Liver (tissue), 9 donors: ENCODE data around the gene TACO1. TPM values are rescaled to one million over a fixed set of nuclear protein-coding genes. Genes with fewer than 3 reads are reported as not detected.

Source experiments
- DNase-seq: peaks from one replicate; pipeline ENCODE4 v3.0.0-alpha.2; 2017; ENCODE audit warnings: low spot score
- H3K27ac ChIP-seq, 2 donors: one replicate each; pipeline ENCODE4 v1.7.0; 2013; ENCODE audit warnings: inconsistent platforms in 2 of 2, low read length in 2 of 2, control low read depth in 1 of 2, low read depth in 1 of 2, mild to moderate bottlenecking in 1 of 2
- H3K27me3 ChIP-seq, 4 donors: one replicate each; pipeline versions ENCODE4 v1.6.1 to v1.7.0; 2013; ENCODE audit warnings: low read length in 3 of 4, inconsistent platforms in 1 of 4, mild to moderate bottlenecking in 1 of 4, moderate library complexity in 1 of 4; ENCODE audit not compliant: control insufficient read depth in 4 of 4, insufficient read depth in 4 of 4
- H3K36me3 ChIP-seq, 4 donors: one replicate each; pipeline versions ENCODE4 v1.6.1 to v1.7.0; 2013; ENCODE audit warnings: low read length in 3 of 4, mild to moderate bottlenecking in 3 of 4, low read depth in 1 of 4, moderate library complexity in 1 of 4; ENCODE audit not compliant: control insufficient read depth in 4 of 4, insufficient read depth in 3 of 4
- H3K4me1 ChIP-seq, 4 donors: one replicate each; pipeline versions ENCODE4 v1.6.1 to v1.7.0; 2013; ENCODE audit warnings: low read length in 3 of 4, mild to moderate bottlenecking in 3 of 4, moderate library complexity in 1 of 4; ENCODE audit not compliant: control insufficient read depth in 4 of 4, insufficient read depth in 4 of 4
- H3K4me3 ChIP-seq, 3 donors: one replicate each; pipeline versions ENCODE4 v1.6.1 to v1.7.0; 2013; ENCODE audit warnings: low read length in 3 of 3, control low read depth in 1 of 3, low read depth in 1 of 3, mild to moderate bottlenecking in 1 of 3
- H3K9ac ChIP-seq, 2 donors: one replicate each; pipeline ENCODE4 v1.7.0; 2013; ENCODE audit warnings: low read length in 2 of 2, mild to moderate bottlenecking in 2 of 2, moderate library complexity in 2 of 2, control low read depth in 1 of 2, low read depth in 1 of 2
- H3K9me3 ChIP-seq, 4 donors: one replicate each; pipeline versions ENCODE4 v1.6.1 to v1.7.0; 2013; ENCODE audit warnings: low read length in 3 of 4; ENCODE audit not compliant: control insufficient read depth in 4 of 4
- ATF3 ChIP-seq: IDR thresholded peaks from 2 replicates; pipeline ENCODE4 v1.6.1; 2016; ENCODE audit warnings: antibody characterized with exemption
- CTCF ChIP-seq: fragments of 150-350 bp; IDR thresholded peaks from 2 replicates; pipeline ENCODE4 v1.5.1; 2017; ENCODE audit warnings: improper control_type of control experiment, low read depth, low read length; ENCODE audit not compliant: missing input control
- FOXA2 ChIP-seq: IDR thresholded peaks from 2 replicates; pipeline ENCODE4 v1.6.1; 2016; ENCODE audit warnings: antibody characterized with exemption
- GABPA ChIP-seq, 2 donors: IDR thresholded peaks in 1 of 2; conservative IDR thresholded peaks in 1 of 2; 2 replicates each; pipeline ENCODE4 v1.6.1; 2016; ENCODE audit warnings: antibody characterized with exemption in 2 of 2, mild to moderate bottlenecking in 1 of 2, moderate library complexity in 1 of 2
- HNF4A ChIP-seq, 2 donors: conservative IDR thresholded peaks; 2 replicates each; pipeline ENCODE4 v1.6.1; 2016; ENCODE audit warnings: antibody characterized with exemption in 2 of 2, mild to moderate bottlenecking in 2 of 2
- HNF4G ChIP-seq: IDR thresholded peaks from 2 replicates; pipeline ENCODE4 v1.6.1; 2016; ENCODE audit warnings: antibody characterized with exemption
- JUND ChIP-seq, 2 donors: IDR thresholded peaks; 2 replicates each; pipeline ENCODE4 v1.6.1; 2016; ENCODE audit warnings: antibody characterized with exemption in 2 of 2
- MAX ChIP-seq: IDR thresholded peaks from 2 replicates; pipeline ENCODE4 v1.6.1; 2016; ENCODE audit warnings: antibody characterized with exemption
- NR2F2 ChIP-seq: IDR thresholded peaks from 2 replicates; pipeline ENCODE4 v1.6.1; 2016; ENCODE audit warnings: antibody characterized with exemption
- RAD21 ChIP-seq, 2 donors: IDR thresholded peaks; 2 replicates each; pipeline ENCODE4 v1.6.1; 2016; ENCODE audit warnings: antibody characterized with exemption in 2 of 2, mild to moderate bottlenecking in 2 of 2
- REST ChIP-seq: IDR thresholded peaks from 2 replicates; pipeline ENCODE4 v1.6.1; 2016; ENCODE audit warnings: antibody characterized with exemption, mild to moderate bottlenecking
- SP1 ChIP-seq: IDR thresholded peaks from 2 replicates; pipeline ENCODE4 v1.6.1; 2018; ENCODE audit warnings: antibody characterized with exemption, mild to moderate bottlenecking
- TAF1 ChIP-seq: conservative IDR thresholded peaks from 2 replicates; pipeline ENCODE4 v1.6.1; 2016; ENCODE audit warnings: antibody characterized with exemption, mild to moderate bottlenecking
- YY1 ChIP-seq: IDR thresholded peaks from 2 replicates; pipeline ENCODE4 v1.6.1; 2016; ENCODE audit warnings: antibody characterized with exemption, mild to moderate bottlenecking
- ZBTB33 ChIP-seq: IDR thresholded peaks from 2 replicates; pipeline ENCODE4 v1.6.1; 2016; ENCODE audit warnings: antibody characterized with exemption
- WGBS: extraction: QIAGEN DNeasy Blood & Tissue Kit; methylation state at CpG from one replicate; pipeline ENCODE4 v1.1.7; 2013; 5-methylcytosine and 5-hydroxymethylcytosine counted together
- polyA plus RNA-seq, 2 donors: library from polyadenylated mRNA; stranded (reverse) in 1 of 2; unstranded in 1 of 2; fragments of 200-250 nt in 1 of 2; fragments of >200 nt in 1 of 2; fragmentation: Nextera tagmentation in 1 of 2; extraction: Ambion mirVana in 1 of 2; gene quantifications; one replicate each; pipeline versions ENCODE4 v1.2.1 to v1.2.3, GENCODE V29; 2013 to 2015
- total RNA-seq, 2 donors: library from RNA; depleted of rRNA; stranded (reverse); fragments of >200 nt; gene quantifications; one replicate each; pipeline ENCODE4 v1.2.3, GENCODE V29; 2014
- donor health status: healthy.
- donor health status: healthy.
- donor health status: healthy.
- donor health status: healthy.
- donor health status: healthy.

The TACO1 gene
- total and polyA plus RNA-seq, 4 donors = 14.3 to 55.8 (median 41.7) TPM

GRCh38 chr17:63596856-63597586 lies 3.7 kb upstream of the TACO1 start:
- Histone ChIP-seq H3K9me3 (no peaks in the 10 kb centered on the region), H3K27ac (no peak overlapping the region), H3K27me3 (no peaks in the 10 kb centered on the region), H3K4me1 (peaks cover 0 to 14% (median 12%) of the 10 kb centered on the region in 4 donors), H3K36me3 (peaks cover 0 to 7% (median under 1%) of the 10 kb centered on the region in 4 donors), H3K9ac (no peak overlapping the region), H3K4me3 (no peak overlapping the region)
- TF ChIP-seq JUND (IDR thresholded peaks at IDR 0.05) (no peak), ZBTB33 (no peak), CTCF (no peak), REST (no peak)
- DNase-seq = no peak
- 72% methylated on average over 6 of the region's 6 CpGs for WGBS

GRCh38 chr17:63598281-63598680 lies 2.4 kb upstream of the TACO1 start:
- H3K36me3 ChIP-seq = peaks cover 0 to 2% (median 0%) of the 10 kb centered on the region in 4 donors
- no peaks in the 10 kb centered on the region for H3K27me3 ChIP-seq
- DNase-seq = no peak
- peaks cover 0 to 18% (median 14%) of the 10 kb centered on the region in 4 donors for H3K4me1 ChIP-seq
- no peaks in the 10 kb centered on the region for H3K9me3 ChIP-seq
- H3K9ac ChIP-seq = no peak overlapping the region
- H3K27ac ChIP-seq = no peak overlapping the region
- TF ChIP-seq GABPA (IDR thresholded peaks at IDR 0.05 in 1 of 2, conservative IDR thresholded peaks at IDR 0.05 in 1 of 2) = no peak
- TF ChIP-seq HNF4G = no peak
- no peak for TF ChIP-seq ZBTB33
- TF ChIP-seq RAD21 (IDR thresholded peaks at IDR 0.05) = no peak
- TF ChIP-seq NR2F2 = no peak
- no peak for TF ChIP-seq SP1
- TF ChIP-seq MAX = no peak
- TF ChIP-seq TAF1 = no peak
- no peak for TF ChIP-seq HNF4A (conservative IDR thresholded peaks at IDR 0.05)
- no peak for TF ChIP-seq JUND (IDR thresholded peaks at IDR 0.05)
- TF ChIP-seq FOXA2 = no peak
- TF ChIP-seq ATF3 = no peak
- no peak for TF ChIP-seq YY1
- no peak overlapping the region for H3K4me3 ChIP-seq
- WGBS = 81% methylated on average over 2 of the region's 2 CpGs
